Erythroblast (primary cell): Measurements from ENCODE around the gene COX7A2L.

ENCODE experiments used
- GATA1 ChIP-seq: IDR thresholded peaks from 2 replicates; pipeline ENCODE4 v1.6.1; 2011; ENCODE audit warnings: low read depth, mild to moderate bottlenecking, control low read depth, low read length, moderate library complexity
- POLR2A ChIP-seq: IDR thresholded peaks from 2 replicates; pipeline ENCODE4 v1.6.1; 2011; ENCODE audit warnings: mild to moderate bottlenecking, low read length

DNA sequence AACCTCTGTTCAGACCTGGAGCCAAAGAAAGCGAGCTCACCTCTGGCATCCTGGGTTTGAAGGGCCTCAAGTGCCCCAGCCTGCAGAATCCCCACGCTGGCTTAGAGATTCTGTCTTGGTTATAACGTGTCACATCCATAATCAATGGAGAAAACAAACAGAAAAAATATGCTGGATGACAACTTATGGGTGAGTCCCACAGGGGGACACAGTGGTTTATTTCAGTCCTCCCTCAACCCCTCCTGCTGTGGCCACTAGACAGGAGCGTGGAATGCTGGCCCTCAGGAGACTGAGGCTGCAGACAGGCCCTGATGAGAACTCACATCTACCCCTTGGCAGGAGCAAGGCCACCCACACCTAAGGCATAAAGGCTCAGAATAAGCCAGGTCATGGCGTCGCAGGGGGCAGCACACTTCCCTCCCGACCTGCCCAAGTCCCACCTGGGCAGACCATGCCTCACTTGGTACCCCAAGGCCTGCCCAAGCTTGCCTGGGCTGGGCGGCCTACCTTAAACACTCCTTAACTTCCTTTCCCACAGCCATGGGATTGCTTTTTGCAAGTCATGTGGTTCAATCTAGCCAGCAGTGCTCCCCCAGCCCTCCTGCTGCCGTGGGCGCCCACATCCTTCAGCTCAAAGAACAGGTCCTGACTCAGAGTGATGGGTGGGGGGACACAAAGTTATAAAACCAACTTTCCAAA is 19.9 kb downstream of the COX7A2L start:
- TF ChIP-seq POLR2A (no peak), GATA1 (no peak)
